22Rv1 (cell line): ENCODE results near the gene ENTPD2.

Experiments
- CTCF ChIP-seq: fragments of 450-650 bp; IDR thresholded peaks from 2 replicates; pipeline ENCODE4 v1.5.1; 2017; ENCODE audit warnings: mild to moderate bottlenecking
- ZFX ChIP-seq: fragments of 450-650 bp; IDR thresholded peaks from 2 replicates; pipeline ENCODE4 v1.6.1; 2017; ENCODE audit warnings: antibody characterized with exemption, borderline replicate concordance

GRCh38 chr9:137018761-137019559, 34.9 kb downstream of the ENTPD2 start:
- no peak for TF ChIP-seq CTCF
- TF ChIP-seq ZFX, result no peak
